ENCODE data around the gene RPRD1A.

- TF ChIP-seq POLR2AphosphoS5 (IDR thresholded peaks at IDR 0.05; ENCODE audit: low read depth, low read length): no peak
- no peak for TF ChIP-seq POLR2A (IDR thresholded peaks at IDR 0.05; ENCODE audit: low read depth, low read length)
- TF ChIP-seq TAF1 (IDR thresholded peaks at IDR 0.05; ENCODE audit: low read depth, low read length): no peak
Observed at GRCh38 chr18:36020174-36020711, 47.1 kb downstream of the RPRD1A start.
